PC-3 (cell line): ENCODE results near the gene CGRRF1.

Source experiments
- EZH2 ChIP-seq: fragments of 300-600 bp; sonication (generic); IDR thresholded peaks from one replicate; pipeline ENCODE4 v1.6.1; 2017; ENCODE audit warnings: antibody characterized with exemption, mild to moderate bottlenecking, low read length; ENCODE audit not compliant: unreplicated experiment
- TF ChIP-seq, protein P1 (sequence below): fragments of 300-600 bp; sonication (generic); conservative IDR thresholded peaks from 2 replicates; pipeline ENCODE4 v1.5.1; 2017; ENCODE audit warnings: antibody characterized with exemption, low read depth, mild to moderate bottlenecking, low read length

DNA sequence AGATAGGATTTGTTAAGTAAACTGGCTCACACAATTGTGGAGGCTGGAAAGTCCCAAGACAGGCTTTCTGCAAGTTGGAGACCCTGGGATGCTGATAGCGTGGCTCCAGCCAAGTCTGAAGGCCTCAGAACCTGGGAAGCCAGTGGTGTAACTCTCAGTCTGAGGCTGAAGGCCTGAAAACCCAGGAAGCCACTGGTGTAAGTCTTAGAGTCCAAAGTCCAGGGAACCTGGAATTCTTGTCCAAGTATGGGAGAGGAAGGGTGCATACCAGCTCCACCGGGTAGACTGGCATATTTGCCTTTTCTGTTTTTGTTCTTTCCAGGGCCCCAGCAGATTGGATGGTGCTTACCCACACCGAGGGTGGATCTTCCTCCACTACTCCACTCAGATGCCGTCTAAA is 39.0 kb upstream of the CGRRF1 start:
- TF ChIP-seq, protein P1, sequence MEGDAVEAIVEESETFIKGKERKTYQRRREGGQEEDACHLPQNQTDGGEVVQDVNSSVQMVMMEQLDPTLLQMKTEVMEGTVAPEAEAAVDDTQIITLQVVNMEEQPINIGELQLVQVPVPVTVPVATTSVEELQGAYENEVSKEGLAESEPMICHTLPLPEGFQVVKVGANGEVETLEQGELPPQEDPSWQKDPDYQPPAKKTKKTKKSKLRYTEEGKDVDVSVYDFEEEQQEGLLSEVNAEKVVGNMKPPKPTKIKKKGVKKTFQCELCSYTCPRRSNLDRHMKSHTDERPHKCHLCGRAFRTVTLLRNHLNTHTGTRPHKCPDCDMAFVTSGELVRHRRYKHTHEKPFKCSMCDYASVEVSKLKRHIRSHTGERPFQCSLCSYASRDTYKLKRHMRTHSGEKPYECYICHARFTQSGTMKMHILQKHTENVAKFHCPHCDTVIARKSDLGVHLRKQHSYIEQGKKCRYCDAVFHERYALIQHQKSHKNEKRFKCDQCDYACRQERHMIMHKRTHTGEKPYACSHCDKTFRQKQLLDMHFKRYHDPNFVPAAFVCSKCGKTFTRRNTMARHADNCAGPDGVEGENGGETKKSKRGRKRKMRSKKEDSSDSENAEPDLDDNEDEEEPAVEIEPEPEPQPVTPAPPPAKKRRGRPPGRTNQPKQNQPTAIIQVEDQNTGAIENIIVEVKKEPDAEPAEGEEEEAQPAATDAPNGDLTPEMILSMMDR = no peak
- no peak for TF ChIP-seq EZH2
